ENCODE data around the gene SCFD2. TPM values are rescaled to one million over a fixed set of nuclear protein-coding genes. Genes with fewer than 3 reads are reported as not detected.
A peak's percentile ranks its signal among the peaks of the same experiment; 100 is the strongest.

The SCFD2 gene
- total and polyA plus RNA-seq, 10 of the 15 experiments (the other 5 are each of a cell fraction or from before 2014, with no cell fraction given), result 4.8 to 37.6 (median 24.9) TPM

DNA sequence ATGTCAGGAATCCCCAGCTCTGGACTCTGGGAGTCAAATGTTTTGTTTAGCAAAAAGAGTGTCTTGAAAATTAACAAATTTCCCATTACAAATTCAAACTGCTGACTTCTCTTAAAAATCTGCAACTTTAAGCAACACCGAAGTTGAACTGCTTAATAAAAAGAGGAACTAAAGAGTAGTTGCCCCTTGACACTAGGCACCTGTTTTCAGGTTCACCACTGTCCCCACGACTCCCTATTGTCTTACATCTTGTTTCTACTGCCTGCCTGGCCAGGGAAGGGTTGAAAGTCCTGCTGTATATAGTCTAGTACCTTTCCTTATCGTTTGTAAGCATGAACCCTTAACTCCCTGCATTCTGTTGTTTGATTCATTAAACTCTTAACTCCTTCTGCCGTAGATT lies 173.9 kb downstream of the SCFD2 start:
- DNase-seq (ENCODE audit: low read depth, low spot score) (no peak), ATAC-seq (peak; percentile 45; the same call in 2 of the 3 replicates), FAIRE-seq (peak; percentile 7)
- Histone ChIP-seq H3K4me1 (ENCODE audit: control insufficient read depth, insufficient read depth, low read length) (no peaks in the 10 kb centered on the region), H3K4me2 (ENCODE audit: control insufficient read depth, insufficient read depth) (no peak overlapping the region), H3K36me3 (ENCODE audit: control insufficient read depth in 2 of 2, insufficient read depth in 2 of 2, low read length in 1 of 2) (no peaks in the 10 kb centered on the region), H3K4me3 (no peak overlapping the region), H3K27ac (ENCODE audit: control insufficient read depth, insufficient read depth) (no peak overlapping the region), H4K20me1 (ENCODE audit: control insufficient read depth, insufficient read depth) (no peaks in the 10 kb centered on the region), H3K79me2 (ENCODE audit: control insufficient read depth, insufficient read depth, low read length) (no peaks in the 10 kb centered on the region), H3K27me3 (replicated peaks in 1 of 2; ENCODE audit: control insufficient read depth in 2 of 2, insufficient read depth in 2 of 2, low read length in 1 of 2) (no peaks in the 10 kb centered on the region), H2AFZ (ENCODE audit: control insufficient read depth, low read depth, low read length) (no peak overlapping the region), H3K9me3 (replicated peaks; ENCODE audit: control insufficient read depth, insufficient read depth, low read length) (no peaks in the 10 kb centered on the region), H3K9ac (ENCODE audit: control insufficient read depth, insufficient read depth, low read length) (no peak overlapping the region)
- SMC1A ChIA-PET (ENCODE audit: uncharacterized antibody, unreplicated experiment), result no interaction called here
- TF ChIP-seq NR2F1 (conservative IDR thresholded peaks at IDR 0.05), result 0 out of 2 replicates have a peak, but pooled peaks have one; percentile 36
- TF ChIP-seq, protein P1, sequence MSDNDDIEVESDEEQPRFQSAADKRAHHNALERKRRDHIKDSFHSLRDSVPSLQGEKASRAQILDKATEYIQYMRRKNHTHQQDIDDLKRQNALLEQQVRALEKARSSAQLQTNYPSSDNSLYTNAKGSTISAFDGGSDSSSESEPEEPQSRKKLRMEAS (IDR thresholded peaks at IDR 0.05; ENCODE audit: low read depth, low read length), result no peak
- intact Hi-C loops (cut with micrococcal nuclease; ENCODE audit: unreplicated experiment), result loop anchor here (10.0 kb wide), 1 partner anchor 243 kb away; no protein-coding TSS in a partner anchor
- POLR2A ChIA-PET, result no interaction called here
- 63% methylated on average over 4 of the region's 4 CpGs for WGBS (ENCODE audit: insufficient coverage, insufficient replicate concordance, low lambda C conversion rate, missing lambda C conversion rate)
- in situ Hi-C loops (cut with MboI), result loop anchor here (10.0 kb wide), 1 partner anchor 733 kb away; no protein-coding TSS in a partner anchor
- CTCF ChIA-PET, result no interaction called here
- no TSS peak for BruUV-seq (replicated peaks)
- RAD21 ChIA-PET (ENCODE audit: unreplicated experiment), result no interaction called here

DNA sequence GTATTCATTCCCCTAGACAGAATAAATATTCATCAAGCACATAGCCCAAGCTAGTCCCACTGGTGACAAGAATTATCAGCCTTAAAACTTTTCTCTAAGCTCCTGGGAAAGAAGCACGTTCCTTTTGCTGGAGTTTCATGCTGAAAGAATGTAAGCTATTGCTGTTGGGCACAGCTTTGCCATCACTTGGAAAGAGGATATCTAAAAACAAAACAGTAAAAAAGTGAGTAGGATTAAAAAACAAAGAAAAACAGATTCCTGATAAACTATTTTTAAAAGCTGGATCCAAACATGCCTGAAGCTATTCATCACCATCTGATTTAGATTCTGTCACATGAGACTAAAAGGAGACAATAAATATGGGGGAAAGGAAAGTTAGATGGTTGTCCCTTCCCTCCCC lies 176.8 kb downstream of the SCFD2 start:
- CTCF ChIA-PET, result interaction anchor here (1.2 kb wide), 1 partner anchor 173 kb away, joined by 3 read pairs; no protein-coding TSS in a partner anchor
- no peak overlapping the region for H3K4me3 ChIP-seq
- H3K36me3 ChIP-seq (ENCODE audit: control insufficient read depth in 2 of 2, insufficient read depth in 2 of 2, low read length in 1 of 2), result no peaks in the 10 kb centered on the region
- RAD21 ChIA-PET (ENCODE audit: unreplicated experiment), result interaction anchor here (0.9 to 1.1 kb wide), 2 partner anchors 13 to 1045 kb away, joined by 3 read pairs; no protein-coding TSS in a partner anchor
- intact Hi-C loops (cut with micrococcal nuclease; ENCODE audit: unreplicated experiment) (no loop called here), in situ Hi-C loops (cut with MboI) (no loop called here)
- no peaks in the 10 kb centered on the region for H3K79me2 ChIP-seq (ENCODE audit: control insufficient read depth, insufficient read depth, low read length)
- no peak overlapping the region for H3K9ac ChIP-seq (ENCODE audit: control insufficient read depth, insufficient read depth, low read length)
- H2AFZ ChIP-seq (ENCODE audit: control insufficient read depth, low read depth, low read length), result no peak overlapping the region
- BruUV-seq (replicated peaks), result no TSS peak
- POLR2A ChIA-PET, result no interaction called here
- DNase-seq (ENCODE audit: low read depth, low spot score), result no peak
- no peak for FAIRE-seq
- no peaks in the 10 kb centered on the region for H3K4me1 ChIP-seq (ENCODE audit: control insufficient read depth, insufficient read depth, low read length)
- SMC1A ChIA-PET (ENCODE audit: uncharacterized antibody, unreplicated experiment), result interaction anchor here (0.6 to 1.4 kb wide), 3 partner anchors 9 to 56 kb away, joined by 3 to 7 read pairs (median 3); no protein-coding TSS in a partner anchor
- WGBS (ENCODE audit: insufficient coverage, insufficient replicate concordance, low lambda C conversion rate, missing lambda C conversion rate), result 92% methylated on average over 1 of the region's 1 CpG
- H3K9me3 ChIP-seq (replicated peaks; ENCODE audit: control insufficient read depth, insufficient read depth, low read length), result no peaks in the 10 kb centered on the region
- no peaks in the 10 kb centered on the region for H4K20me1 ChIP-seq (ENCODE audit: control insufficient read depth, insufficient read depth)
- ATAC-seq, result no peak
- H3K27ac ChIP-seq (ENCODE audit: control insufficient read depth, insufficient read depth), result no peak overlapping the region
- TF ChIP-seq KDM1A (IDR thresholded peaks at IDR 0.05; ENCODE audit: borderline replicate concordance) (no peak), SMAD1 (IDR thresholded peaks at IDR 0.05; ENCODE audit: low read depth, partially characterized antibody) (no peak), MEF2A (IDR thresholded peaks at IDR 0.05; ENCODE audit: insufficient read depth, low read depth, low read length) (no peak), FOXM1 (IDR thresholded peaks at IDR 0.05; ENCODE audit: low read depth, low read length) (no peak), ZNF217 (IDR thresholded peaks at IDR 0.05) (no peak), BCL11A (IDR thresholded peaks at IDR 0.05; ENCODE audit: low read depth, low read length) (no peak), TCF7 (IDR thresholded peaks at IDR 0.05; ENCODE audit: borderline replicate concordance) (no peak), RFX5 (IDR thresholded peaks at IDR 0.05; ENCODE audit: low read depth, low read length) (no peak), TBL1XR1 (IDR thresholded peaks at IDR 0.05; ENCODE audit: low read depth, low read length) (no peak), YBX1 (IDR thresholded peaks at IDR 0.05) (no peak), SMARCA5 (IDR thresholded peaks at IDR 0.05) (no peak), TCF3 (IDR thresholded peaks at IDR 0.05; ENCODE audit: borderline replicate concordance, insufficient read depth, low read depth, low read length) (no peak)
- no peaks in the 10 kb centered on the region for H3K27me3 ChIP-seq (replicated peaks in 1 of 2; ENCODE audit: control insufficient read depth in 2 of 2, insufficient read depth in 2 of 2, low read length in 1 of 2)
- no peak overlapping the region for H3K4me2 ChIP-seq (ENCODE audit: control insufficient read depth, insufficient read depth)
